PC-3 (cell line): ENCODE data around the gene SNRPA1. TPM values are rescaled to one million over a fixed set of nuclear protein-coding genes. Genes with fewer than 3 reads are reported as not detected.

Source experiments
- ATAC-seq: fragments of 200-7000 bp; cut with Tn5 transposase; 2 replicates; pipeline ENCODE4 v1.9.1; 2020; ENCODE audit warnings: mild to moderate bottlenecking, moderate library complexity
- BruUV-seq: library from RNA; stranded (reverse); fragments of 400-500 nt; replicated peaks from 2 replicates; lab custom pipeline; 2021; lab: Mats Ljungman, UMichigan
- CTCF ChIA-PET: fragments of 300-600 bp; sonication (Branson Sonifier 250); formaldehyde crosslinking; loops from one replicate; lab custom pipeline; 2022; ENCODE audit warnings: antibody characterized with exemption; lab: Charles Lee
- POLR2A ChIA-PET: fragments of 300-600 bp; sonication (Branson Sonifier 250); formaldehyde crosslinking; loops from one replicate; lab custom pipeline; 2022; ENCODE audit warnings: antibody characterized with exemption; ENCODE audit not compliant: unreplicated experiment; lab: Charles Lee
- DNase-seq: peaks from one replicate; pipeline ENCODE4 v3.0.0-alpha.2; 2015
- H2AFZ ChIP-seq: fragments of 300-600 bp; sonication (generic); 2 replicates; pipeline ENCODE4 v1.6.0; 2016; ENCODE audit warnings: antibody characterized with exemption, low read length
- H3F3A ChIP-seq: fragments of 300-600 bp; sonication (generic); one replicate; pipeline ENCODE4 v1.6.0; 2017; ENCODE audit warnings: antibody characterized with exemption, low read length, control low read depth, mild to moderate bottlenecking; ENCODE audit not compliant: unreplicated experiment
- H3K27ac ChIP-seq: fragments of 300-600 bp; sonication (generic); 2 replicates; pipeline ENCODE4 v1.5.1; 2016; ENCODE audit warnings: mild to moderate bottlenecking, low read length
- H3K27me3 ChIP-seq: fragments of 300-600 bp; sonication (generic); 2 replicates; pipeline ENCODE4 v1.6.1; 2016; ENCODE audit warnings: low read length, mixed read lengths
- H3K36me3 ChIP-seq: fragments of 300-600 bp; sonication (generic); 2 replicates; pipeline ENCODE4 v1.6.1; 2016; ENCODE audit warnings: low read depth, mixed run types, low read length, mixed read lengths
- H3K4me1 ChIP-seq: fragments of 300-600 bp; sonication (generic); 2 replicates; pipeline ENCODE4 v1.5.1; 2016; ENCODE audit warnings: low read length; ENCODE audit not compliant: insufficient read depth
- H3K4me2 ChIP-seq: fragments of 300-600 bp; sonication (generic); 2 replicates; pipeline ENCODE4 v1.6.0; 2016; ENCODE audit warnings: low read length
- H3K4me3 ChIP-seq: fragments of 300-600 bp; sonication (generic); 2 replicates; pipeline ENCODE4 v1.5.1; 2016; ENCODE audit warnings: mild to moderate bottlenecking, low read length, mixed read lengths
- H3K79me2 ChIP-seq: fragments of 300-600 bp; sonication (generic); 2 replicates; pipeline ENCODE4 v1.6.1; 2017; ENCODE audit warnings: low read length, mixed read lengths
- H3K9ac ChIP-seq: fragments of 300-600 bp; sonication (generic); 2 replicates; pipeline ENCODE4 v1.6.0; 2016; ENCODE audit warnings: mild to moderate bottlenecking, low read length
- H3K9me2 ChIP-seq: fragments of 300-600 bp; sonication (generic); replicated peaks from 2 replicates; pipeline ENCODE4 v1.6.1; 2016; ENCODE audit warnings: mixed run types, low read length, mixed read lengths
- H3K9me3 ChIP-seq: fragments of 300-600 bp; sonication (generic); 2 replicates; pipeline ENCODE4 v1.6.1; 2016; ENCODE audit warnings: low read length, mixed read lengths
- H4K20me1 ChIP-seq: fragments of 300-600 bp; sonication (generic); 2 replicates; pipeline ENCODE4 v1.6.1; 2016; ENCODE audit warnings: low read length, mixed read lengths
- EZH2 ChIP-seq: fragments of 300-600 bp; sonication (generic); IDR thresholded peaks from one replicate; pipeline ENCODE4 v1.6.1; 2017; ENCODE audit warnings: antibody characterized with exemption, mild to moderate bottlenecking, low read length; ENCODE audit not compliant: unreplicated experiment
- EZH2phosphoT487 ChIP-seq: fragments of 300-600 bp; sonication (generic); IDR thresholded peaks from 2 replicates; pipeline ENCODE4 v1.6.1; 2018; ENCODE audit warnings: mild to moderate bottlenecking, antibody characterized with exemption, low read length, borderline replicate concordance
- intact Hi-C: fragments of 100-400 bp; cut with micrococcal nuclease; formaldehyde crosslinking; loops from 2 replicates; pipeline ENCODE4 v1.9.0; 2023
- total RNA-seq: library from RNA; depleted of rRNA; stranded (reverse); fragments of >200 nt; gene quantifications from 2 replicates; pipeline ENCODE4 v1.2.3, GENCODE V29; 2014
- TF ChIP-seq, protein P1 (sequence below): fragments of 300-600 bp; sonication (generic); conservative IDR thresholded peaks from 2 replicates; pipeline ENCODE4 v1.5.1; 2017; ENCODE audit warnings: antibody characterized with exemption, low read depth, mild to moderate bottlenecking, low read length

The SNRPA1 gene
- total RNA-seq, 1 experiment from 2014 or later = 66.1 TPM

DNA sequence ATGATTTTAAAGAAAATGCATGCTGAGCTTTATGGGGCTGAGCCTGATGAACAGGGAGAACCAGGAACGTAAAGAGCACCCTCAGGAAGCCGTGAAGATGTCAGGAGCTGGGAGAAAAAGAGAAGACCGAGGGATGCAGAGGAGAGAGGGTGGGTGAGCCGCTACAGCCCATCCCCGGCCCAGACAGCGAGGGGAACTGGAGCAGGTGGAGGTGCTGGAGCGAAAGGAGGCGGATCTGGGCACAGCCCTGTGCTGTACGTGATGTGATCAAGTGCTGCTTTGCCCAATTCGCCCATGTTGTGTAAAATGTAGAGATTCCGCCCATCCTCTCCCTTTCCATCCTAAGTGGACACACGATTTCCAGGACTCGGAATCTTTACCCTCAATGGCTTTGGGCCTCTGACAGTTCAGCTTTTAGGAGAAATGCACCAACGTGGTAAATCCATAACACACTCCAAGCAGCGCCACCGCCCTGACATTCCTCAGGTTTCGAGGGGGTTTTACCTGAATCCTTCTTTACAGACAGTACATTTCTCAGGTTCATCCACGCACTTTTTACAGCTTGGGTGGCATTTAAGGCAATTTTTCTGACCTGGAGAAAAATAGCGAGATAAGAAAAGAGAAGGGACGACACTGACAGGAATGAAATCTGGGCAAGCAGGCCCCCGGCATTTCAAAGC is 27.1 kb upstream of the SNRPA1 start:
- H3K9me2 ChIP-seq = no peaks in the 10 kb centered on the region
- TF ChIP-seq EZH2phosphoT487 = no peak
- TF ChIP-seq, protein P1, sequence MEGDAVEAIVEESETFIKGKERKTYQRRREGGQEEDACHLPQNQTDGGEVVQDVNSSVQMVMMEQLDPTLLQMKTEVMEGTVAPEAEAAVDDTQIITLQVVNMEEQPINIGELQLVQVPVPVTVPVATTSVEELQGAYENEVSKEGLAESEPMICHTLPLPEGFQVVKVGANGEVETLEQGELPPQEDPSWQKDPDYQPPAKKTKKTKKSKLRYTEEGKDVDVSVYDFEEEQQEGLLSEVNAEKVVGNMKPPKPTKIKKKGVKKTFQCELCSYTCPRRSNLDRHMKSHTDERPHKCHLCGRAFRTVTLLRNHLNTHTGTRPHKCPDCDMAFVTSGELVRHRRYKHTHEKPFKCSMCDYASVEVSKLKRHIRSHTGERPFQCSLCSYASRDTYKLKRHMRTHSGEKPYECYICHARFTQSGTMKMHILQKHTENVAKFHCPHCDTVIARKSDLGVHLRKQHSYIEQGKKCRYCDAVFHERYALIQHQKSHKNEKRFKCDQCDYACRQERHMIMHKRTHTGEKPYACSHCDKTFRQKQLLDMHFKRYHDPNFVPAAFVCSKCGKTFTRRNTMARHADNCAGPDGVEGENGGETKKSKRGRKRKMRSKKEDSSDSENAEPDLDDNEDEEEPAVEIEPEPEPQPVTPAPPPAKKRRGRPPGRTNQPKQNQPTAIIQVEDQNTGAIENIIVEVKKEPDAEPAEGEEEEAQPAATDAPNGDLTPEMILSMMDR = no peak
- TF ChIP-seq EZH2 = no peak
- peaks cover 66% of the 10 kb centered on the region for H3K27me3 ChIP-seq
- no peaks in the 10 kb centered on the region for H3K4me1 ChIP-seq
- ATAC-seq (no peak), DNase-seq (no peak)
- no peak overlapping the region for H2AFZ ChIP-seq
- CTCF ChIA-PET = no interaction called here
- no peak overlapping the region for H3K4me3 ChIP-seq
- BruUV-seq = no TSS peak
- H3F3A ChIP-seq = no peaks in the 10 kb centered on the region
- H3K9ac ChIP-seq = no peak overlapping the region
- H3K79me2 ChIP-seq = no peaks in the 10 kb centered on the region
- intact Hi-C loops = no loop called here
- no peaks in the 10 kb centered on the region for H4K20me1 ChIP-seq
- no peaks in the 10 kb centered on the region for H3K9me3 ChIP-seq
- H3K36me3 ChIP-seq = no peaks in the 10 kb centered on the region
- no peak overlapping the region for H3K4me2 ChIP-seq
- POLR2A ChIA-PET = no interaction called here
- no peak overlapping the region for H3K27ac ChIP-seq

DNA sequence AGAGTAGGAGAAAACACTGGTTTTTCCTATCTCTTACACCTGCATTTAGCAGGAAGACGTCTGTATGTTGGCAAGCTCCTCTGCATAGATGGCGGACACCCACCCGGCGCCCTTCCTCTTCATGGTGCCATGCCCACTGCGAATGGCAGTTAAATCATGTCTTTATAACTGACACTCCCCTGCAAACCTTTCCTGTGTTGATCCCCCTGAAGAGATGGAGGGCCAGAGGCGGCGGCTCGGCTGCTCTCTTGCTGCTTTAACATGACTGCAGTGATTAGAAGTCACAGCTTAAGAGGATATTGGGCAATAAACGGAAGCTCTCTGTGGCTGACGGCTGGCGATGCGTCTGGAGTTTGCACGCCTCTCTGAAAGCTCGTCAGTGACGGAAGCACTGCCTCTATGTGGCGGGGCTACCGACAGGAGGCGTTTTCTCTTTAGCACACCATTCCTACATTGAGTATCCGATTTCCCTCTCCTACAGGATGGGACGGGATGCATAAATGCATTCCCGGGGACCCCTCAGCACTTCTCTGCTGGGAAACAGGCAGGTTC is 25.5 kb upstream of the SNRPA1 start:
- BruUV-seq = no TSS peak
- CTCF ChIA-PET = no interaction called here
- DNase-seq = no peak

More for the DNA sequence above, 25.5 kb upstream of the SNRPA1 start:
- Histone ChIP-seq H3K9me2 (no peaks in the 10 kb centered on the region), H3F3A (no peaks in the 10 kb centered on the region), H4K20me1 (no peaks in the 10 kb centered on the region), H3K4me1 (no peaks in the 10 kb centered on the region), H3K27me3 (peaks cover 60% of the 10 kb centered on the region), H3K27ac (no peak overlapping the region), H3K4me2 (no peak overlapping the region), H3K79me2 (no peaks in the 10 kb centered on the region), H3K9me3 (no peaks in the 10 kb centered on the region), H2AFZ (no peak overlapping the region), H3K4me3 (no peak overlapping the region), H3K9ac (no peak overlapping the region), H3K36me3 (no peaks in the 10 kb centered on the region)
- intact Hi-C loops = no loop called here
- POLR2A ChIA-PET = no interaction called here
- ATAC-seq = no peak
- TF ChIP-seq EZH2 = no peak
- no peak for TF ChIP-seq EZH2phosphoT487
- TF ChIP-seq, protein P1 = no peak
